ENCODE measurements around the gene NUTF2.
A peak's percentile ranks its signal among the peaks of the same experiment; 100 is the strongest.

NUTF2 gene

GRCh38 chr16:67803894-67804293, 42.8 kb upstream of the NUTF2 start:
- Histone ChIP-seq H3K14ac (ENCODE audit: low read length) (no peak overlapping the region), H2BK5ac (ENCODE audit: low read length) (no peak overlapping the region), H3K4me1 (ENCODE audit: control insufficient read depth in 2 of 2, insufficient read depth in 1 of 2, low read depth in 1 of 2, low read length in 2 of 2) (peaks cover 6 to 10% of the 10 kb centered on the region in 2 donors), H2BK15ac (ENCODE audit: low read length) (no peak overlapping the region), H2BK120ac (ENCODE audit: low read depth, low read length) (no peak overlapping the region), H3K36me3 (replicated peaks in 1 of 2; ENCODE audit: control insufficient read depth in 2 of 2, insufficient read depth in 2 of 2, low read length in 2 of 2) (peaks cover 17 to 56% of the 10 kb centered on the region in 2 donors), H4K8ac (ENCODE audit: low read depth, low read length) (no peak overlapping the region), H3K4me2 (ENCODE audit: insufficient read depth, low read length, poor library complexity, severe bottlenecking) (no peak overlapping the region), H2AFZ (ENCODE audit: low read length) (no peak overlapping the region), H2BK12ac (ENCODE audit: low read length) (no peak overlapping the region), H3K79me1 (ENCODE audit: low read depth, low read length) (peaks cover 16% of the 10 kb centered on the region), H3K9me3 (replicated peaks in 1 of 2; ENCODE audit: control insufficient read depth in 2 of 2, insufficient read depth in 1 of 2, low read depth in 1 of 2, low read length in 2 of 2) (peaks cover 0 to 2% of the 10 kb centered on the region in 2 donors), H3K18ac (ENCODE audit: low read length) (no peak overlapping the region), H2AK5ac (ENCODE audit: low read depth, low read length) (no peak overlapping the region), H4K91ac (ENCODE audit: low read depth, low read length, poor library complexity) (no peak overlapping the region), H3K27me3 (ENCODE audit: control insufficient read depth in 3 of 3, insufficient read depth in 3 of 3, low read depth in 1 of 3, low read length in 3 of 3) (no peaks in the 10 kb centered on the region), H3K4ac (ENCODE audit: low read length) (no peak overlapping the region), H3K4me3 (ENCODE audit: low read length in 2 of 2) (no peak overlapping the region), H3K27ac (replicated peaks; ENCODE audit: low read length) (no peak overlapping the region), H3K9ac (ENCODE audit: low read depth, low read length, poor library complexity) (no peak overlapping the region), H3K23ac (ENCODE audit: low read depth, low read length, poor library complexity) (no peak overlapping the region)
- no CpG with 5 or more reads among the region's 3 CpGs for WGBS, 2 donors (ENCODE audit: extremely low coverage in 2 of 2, insufficient read length in 2 of 2, insufficient replicate concordance in 1 of 2)
- DNase-seq (ENCODE audit: low spot score) = no peak

DNA sequence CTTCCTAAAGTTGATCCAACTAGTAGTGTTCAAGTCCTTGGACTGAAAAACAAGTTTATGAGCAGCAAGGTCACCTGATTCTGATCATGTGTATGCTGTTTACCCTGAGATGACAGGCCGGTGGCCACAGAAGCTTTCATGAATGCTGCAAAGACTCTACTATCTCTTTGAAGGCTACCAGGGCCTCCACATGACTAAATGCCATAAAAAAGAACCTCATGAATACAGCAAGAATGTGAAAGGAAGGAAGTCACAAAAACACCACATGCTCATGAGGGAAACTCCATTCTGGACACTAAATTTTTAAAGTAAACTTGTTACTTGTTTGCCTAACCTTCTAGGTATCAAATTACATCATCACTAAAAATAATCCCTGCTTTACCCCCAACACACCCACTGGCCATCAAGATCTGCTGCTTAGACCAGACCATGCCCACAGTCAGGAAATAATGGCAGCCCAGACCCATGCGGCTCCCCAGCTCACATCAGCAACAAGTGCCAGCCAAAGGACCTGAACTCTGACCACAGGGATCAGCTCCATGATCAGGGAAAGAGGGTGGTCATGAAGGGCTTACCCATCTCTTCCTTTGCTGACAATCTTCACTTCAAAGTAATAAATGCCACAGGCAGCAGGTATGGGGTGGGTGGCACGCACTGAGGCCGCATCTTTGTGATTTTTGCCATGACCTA, 41.7 kb upstream of the NUTF2 start:
- H3K9me3 ChIP-seq (replicated peaks in 1 of 2; ENCODE audit: control insufficient read depth in 2 of 2, insufficient read depth in 1 of 2, low read depth in 1 of 2, low read length in 2 of 2) = peaks cover 0 to 2% of the 10 kb centered on the region in 2 donors
- peaks cover 6 to 10% of the 10 kb centered on the region in 2 donors for H3K4me1 ChIP-seq (ENCODE audit: control insufficient read depth in 2 of 2, insufficient read depth in 1 of 2, low read depth in 1 of 2, low read length in 2 of 2)
- H3K4me3 ChIP-seq (ENCODE audit: low read length in 2 of 2) = peak overlapping the region; percentile 3 to 97
- H3K4me2 ChIP-seq (ENCODE audit: insufficient read depth, low read length, poor library complexity, severe bottlenecking) = no peak overlapping the region
- H4K8ac ChIP-seq (ENCODE audit: low read depth, low read length) = no peak overlapping the region
- H4K91ac ChIP-seq (ENCODE audit: low read depth, low read length, poor library complexity) = no peak overlapping the region
- H2BK15ac ChIP-seq (ENCODE audit: low read length) = no peak overlapping the region
- H3K4ac ChIP-seq (ENCODE audit: low read length) = no peak overlapping the region
- DNase-seq (ENCODE audit: low spot score) = no peak
- no CpG with 5 or more reads among the region's 4 CpGs for WGBS, 2 donors (ENCODE audit: extremely low coverage in 2 of 2, insufficient read length in 2 of 2, insufficient replicate concordance in 1 of 2)
- H3K9ac ChIP-seq (ENCODE audit: low read depth, low read length, poor library complexity) = no peak overlapping the region
- H2BK120ac ChIP-seq (ENCODE audit: low read depth, low read length) = no peak overlapping the region
- H3K27ac ChIP-seq (replicated peaks; ENCODE audit: low read length) = no peak overlapping the region
- H2AK5ac ChIP-seq (ENCODE audit: low read depth, low read length) = peak overlapping the region; percentile 12
- no peak overlapping the region for H3K14ac ChIP-seq (ENCODE audit: low read length)
- H3K36me3 ChIP-seq (replicated peaks in 1 of 2; ENCODE audit: control insufficient read depth in 2 of 2, insufficient read depth in 2 of 2, low read length in 2 of 2) = peaks cover 14 to 51% of the 10 kb centered on the region in 2 donors
- H3K18ac ChIP-seq (ENCODE audit: low read length) = no peak overlapping the region
- peaks cover 16% of the 10 kb centered on the region for H3K79me1 ChIP-seq (ENCODE audit: low read depth, low read length)
- no peak overlapping the region for H3K23ac ChIP-seq (ENCODE audit: low read depth, low read length, poor library complexity)
- H2BK12ac ChIP-seq (ENCODE audit: low read length) = no peak overlapping the region
- H2AFZ ChIP-seq (ENCODE audit: low read length) = no peak overlapping the region
- no peak overlapping the region for H2BK5ac ChIP-seq (ENCODE audit: low read length)
- no peaks in the 10 kb centered on the region for H3K27me3 ChIP-seq (ENCODE audit: control insufficient read depth in 3 of 3, insufficient read depth in 3 of 3, low read depth in 1 of 3, low read length in 3 of 3)

DNA sequence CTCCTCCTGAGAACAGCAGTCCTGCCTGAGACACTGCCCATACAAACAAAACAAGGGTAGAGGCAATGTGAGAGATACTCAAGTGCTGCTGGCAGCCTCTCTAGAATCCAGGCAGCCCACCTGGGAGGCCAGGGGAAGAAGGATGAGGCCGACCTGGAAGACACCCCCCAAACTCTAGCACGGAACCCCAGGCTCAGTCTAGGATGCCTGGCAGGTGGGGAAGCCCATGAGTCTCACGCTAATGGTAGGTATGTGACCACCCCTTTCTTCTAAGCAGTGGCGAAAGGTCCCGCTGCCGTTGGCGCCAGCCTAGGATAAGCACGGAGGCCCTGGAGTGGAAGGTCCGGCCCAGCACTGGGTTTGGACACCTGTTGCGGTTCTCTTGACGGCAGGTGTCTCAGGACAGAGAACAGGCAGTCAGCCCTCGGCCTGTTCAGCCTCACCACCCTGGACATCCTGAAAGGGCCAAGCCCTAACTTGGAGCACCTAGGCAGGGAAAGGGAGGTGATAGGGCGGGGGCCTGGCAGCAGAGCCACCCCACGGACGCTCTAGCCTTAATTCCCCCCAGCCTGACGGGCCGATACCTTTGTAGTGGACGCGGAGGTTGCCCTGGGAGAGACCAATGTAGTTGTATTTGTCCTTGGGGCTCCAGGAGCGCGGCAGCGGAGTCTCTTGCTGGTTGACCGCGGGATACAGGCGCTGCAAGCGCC, 40.9 kb upstream of the NUTF2 start:
- Histone ChIP-seq H4K8ac (ENCODE audit: low read depth, low read length) (no peak overlapping the region), H3K4ac (ENCODE audit: low read length) (no peak overlapping the region), H2AFZ (ENCODE audit: low read length) (peak overlapping the region; percentile 93), H3K23ac (ENCODE audit: low read depth, low read length, poor library complexity) (peak overlapping the region; percentile 60), H2AK5ac (ENCODE audit: low read depth, low read length) (peak overlapping the region; percentile 89), H3K27me3 (ENCODE audit: control insufficient read depth in 3 of 3, insufficient read depth in 3 of 3, low read depth in 1 of 3, low read length in 3 of 3) (no peaks in the 10 kb centered on the region), H4K91ac (ENCODE audit: low read depth, low read length, poor library complexity) (no peak overlapping the region), H3K9me3 (replicated peaks in 1 of 2; ENCODE audit: control insufficient read depth in 2 of 2, insufficient read depth in 1 of 2, low read depth in 1 of 2, low read length in 2 of 2) (peaks cover 0 to 2% of the 10 kb centered on the region in 2 donors), H3K36me3 (replicated peaks in 1 of 2; ENCODE audit: control insufficient read depth in 2 of 2, insufficient read depth in 2 of 2, low read length in 2 of 2) (peaks cover 10 to 42% of the 10 kb centered on the region in 2 donors), H3K9ac (ENCODE audit: low read depth, low read length, poor library complexity) (peak overlapping the region; percentile 97), H2BK15ac (ENCODE audit: low read length) (no peak overlapping the region), H2BK5ac (ENCODE audit: low read length) (peak overlapping the region; percentile 88), H3K4me1 (ENCODE audit: control insufficient read depth in 2 of 2, insufficient read depth in 1 of 2, low read depth in 1 of 2, low read length in 2 of 2) (peaks cover 6 to 10% of the 10 kb centered on the region in 2 donors), H3K18ac (ENCODE audit: low read length) (peak overlapping the region; percentile 96), H2BK12ac (ENCODE audit: low read length) (no peak overlapping the region), H2BK120ac (ENCODE audit: low read depth, low read length) (peak overlapping the region; percentile 68), H3K79me1 (ENCODE audit: low read depth, low read length) (peaks cover 11% of the 10 kb centered on the region), H3K14ac (ENCODE audit: low read length) (peak overlapping the region; percentile 91), H3K4me3 (ENCODE audit: low read length in 2 of 2) (peak overlapping the region; percentile 95 to 97), H3K4me2 (ENCODE audit: insufficient read depth, low read length, poor library complexity, severe bottlenecking) (peak overlapping the region; percentile 94), H3K27ac (replicated peaks; ENCODE audit: low read length) (peak overlapping the region; percentile 13)
- DNase-seq (ENCODE audit: low spot score) = no peak
- WGBS, 2 donors (ENCODE audit: extremely low coverage in 2 of 2, insufficient read length in 2 of 2, insufficient replicate concordance in 1 of 2) = no CpG with 5 or more reads among the region's 26 CpGs

Measured in neuronal stem cell (in vitro differentiated cells).